Keratinocyte (primary cell): ENCODE results near the gene VASH2. TPM values are rescaled to one million over a fixed set of nuclear protein-coding genes. Genes with fewer than 3 reads are reported as not detected.
"Not testable (repeated sequence)": the region's sequence is repeated elsewhere in the genome, so short reads cannot be mapped to it uniquely, and the experiment has no call there.

ENCODE experiments used
- DNase-seq: peaks from one replicate; pipeline ENCODE4 v3.0.0-alpha.2; 2011; ENCODE audit warnings: low read depth, missing footprints, low spot score
- FAIRE-seq: peaks from 2 replicates; lab custom pipeline; 2011; peaks lifted over from hg19 to GRCh38; lab: Jason Lieb, UNC
- H2AFZ ChIP-seq: 2 replicates; pipeline ENCODE4 v1.6.0; 2012; ENCODE audit warnings: low read length, control low read depth, inconsistent platforms; ENCODE audit not compliant: control insufficient read depth
- H3K27ac ChIP-seq: 2 replicates; pipeline ENCODE4 v1.5.1; 2011; ENCODE audit warnings: low read length; ENCODE audit not compliant: control insufficient read depth, insufficient read depth
- H3K27me3 ChIP-seq: 3 replicates; pipeline ENCODE4 v1.6.0; 2011; ENCODE audit warnings: low read length; ENCODE audit not compliant: control insufficient read depth, insufficient read depth; ENCODE audit errors: extremely low read depth
- H3K36me3 ChIP-seq, 2 experiments: 2 replicates in 1 of 2; 3 replicates in 1 of 2; pipeline ENCODE4 v1.5.1; 2011; ENCODE audit warnings: low read length in 2 of 2, mild to moderate bottlenecking in 1 of 2; ENCODE audit not compliant: control insufficient read depth in 2 of 2, insufficient read depth in 2 of 2; ENCODE audit errors: extremely low read depth in 1 of 2
- H3K4me1 ChIP-seq: 3 replicates; pipeline ENCODE4 v1.5.1; 2011; ENCODE audit warnings: low read length; ENCODE audit not compliant: control insufficient read depth, insufficient read depth; ENCODE audit errors: extremely low read depth
- H3K4me2 ChIP-seq: 3 replicates; pipeline ENCODE4 v1.6.0; 2011; ENCODE audit warnings: low read depth, low read length; ENCODE audit not compliant: control insufficient read depth, insufficient read depth; ENCODE audit errors: extremely low read depth
- H3K4me3 ChIP-seq, 3 experiments: fragments of 200-600 bp in 1 of 3; sonication (generic) in 1 of 3; 2 replicates in 2 of 3; 3 replicates in 1 of 3; pipeline ENCODE4 v1.5.1; 2011 to 2016; ENCODE audit warnings: low read length in 3 of 3, mild to moderate bottlenecking in 3 of 3, control low read depth in 2 of 3, inconsistent platforms in 1 of 3, low read depth in 1 of 3, mixed read lengths in 1 of 3, mixed run types in 1 of 3, moderate library complexity in 1 of 3; ENCODE audit not compliant: control insufficient read depth in 2 of 3, insufficient read depth in 2 of 3; ENCODE audit errors: extremely low read depth in 1 of 3
- H3K79me2 ChIP-seq: 2 replicates; pipeline ENCODE4 v1.6.0; 2012; ENCODE audit warnings: low read length; ENCODE audit not compliant: control insufficient read depth, insufficient read depth
- H3K9ac ChIP-seq: 3 replicates; pipeline ENCODE4 v1.6.0; 2011; ENCODE audit warnings: low read length; ENCODE audit not compliant: control insufficient read depth, insufficient read depth; ENCODE audit errors: extremely low read depth
- H3K9me1 ChIP-seq: 3 replicates; pipeline ENCODE4 v1.6.0; 2011; ENCODE audit warnings: low read length; ENCODE audit not compliant: control insufficient read depth, insufficient read depth; ENCODE audit errors: extremely low read depth
- H3K9me3 ChIP-seq: 2 replicates; pipeline ENCODE4 v1.5.1; 2012; ENCODE audit warnings: low read depth, low read length; ENCODE audit not compliant: control insufficient read depth
- H4K20me1 ChIP-seq: 3 replicates; pipeline ENCODE4 v1.6.0; 2011; ENCODE audit warnings: low read length; ENCODE audit not compliant: control insufficient read depth, insufficient read depth; ENCODE audit errors: extremely low read depth
- EZH2 ChIP-seq: IDR thresholded peaks from one replicate; pipeline ENCODE4 v1.6.1; 2012; ENCODE audit warnings: inconsistent platforms, mild to moderate bottlenecking, low read length, moderate library complexity
- dilution Hi-C: fragments of 300-500 bp; cut with MboI; formaldehyde crosslinking; loops from one replicate; pipeline ENCODE4 v1.7.0; 2020; ENCODE audit warnings: low sequenced_read_pairs; ENCODE audit not compliant: extremely low pct_ligation_motif_present
- polyA plus RNA-seq, 5 experiments: library from polyadenylated mRNA; depleted of rRNA in 3 of 5; stranded (reverse) in 3 of 5; stranded (forward) in 1 of 5; unstranded in 1 of 5; fragments of >200 nt; gene quantifications; 1 replicate in 1 of 5; 2 replicates in 3 of 5; 3 replicates in 1 of 5; pipeline versions ENCODE4 v1.2.1 to v1.2.3, GENCODE V29; 2011 to 2012; ENCODE audit warnings: missing spikeins in 2 of 5, low read depth in 1 of 5, low replicate concordance in 1 of 5
- TF ChIP-seq, protein P1 (sequence below), 3 experiments: IDR thresholded peaks in 1 of 3; conservative IDR thresholded peaks in 1 of 3; optimal IDR thresholded peaks in 1 of 3; 2 replicates in 2 of 3; 3 replicates in 1 of 3; pipeline versions ENCODE3 to v1.5.1; 2011; ENCODE audit warnings: low read length in 3 of 3, mild to moderate bottlenecking in 3 of 3, moderate library complexity in 2 of 3, control low read depth in 1 of 3, inconsistent platforms in 1 of 3; ENCODE audit not compliant: insufficient read depth in 2 of 3; ENCODE audit errors: extremely low read depth in 1 of 3

VASH2 gene
- polyA plus RNA-seq, 1 donor (not counting 4 experiments of a cell fraction or from before 2014, with no cell fraction given) = 0.04 TPM

GRCh38 chr1:213019450-213019849 is 69.1 kb downstream of the VASH2 start:
- no peak for FAIRE-seq
- H3K4me1 ChIP-seq = no peaks in the 10 kb centered on the region

GRCh38 chr1:213020016-213020415 is 69.7 kb downstream of the VASH2 start:
- no peak overlapping the region for H2AFZ ChIP-seq
- no peak overlapping the region for H3K27ac ChIP-seq
- H3K4me1 ChIP-seq = no peaks in the 10 kb centered on the region
- H3K36me3 ChIP-seq = no peaks in the 10 kb centered on the region
- peaks cover 2% of the 10 kb centered on the region for H3K79me2 ChIP-seq
- H3K9me1 ChIP-seq = no peaks in the 10 kb centered on the region
- TF ChIP-seq EZH2 = no peak
- TF ChIP-seq, protein P1, sequence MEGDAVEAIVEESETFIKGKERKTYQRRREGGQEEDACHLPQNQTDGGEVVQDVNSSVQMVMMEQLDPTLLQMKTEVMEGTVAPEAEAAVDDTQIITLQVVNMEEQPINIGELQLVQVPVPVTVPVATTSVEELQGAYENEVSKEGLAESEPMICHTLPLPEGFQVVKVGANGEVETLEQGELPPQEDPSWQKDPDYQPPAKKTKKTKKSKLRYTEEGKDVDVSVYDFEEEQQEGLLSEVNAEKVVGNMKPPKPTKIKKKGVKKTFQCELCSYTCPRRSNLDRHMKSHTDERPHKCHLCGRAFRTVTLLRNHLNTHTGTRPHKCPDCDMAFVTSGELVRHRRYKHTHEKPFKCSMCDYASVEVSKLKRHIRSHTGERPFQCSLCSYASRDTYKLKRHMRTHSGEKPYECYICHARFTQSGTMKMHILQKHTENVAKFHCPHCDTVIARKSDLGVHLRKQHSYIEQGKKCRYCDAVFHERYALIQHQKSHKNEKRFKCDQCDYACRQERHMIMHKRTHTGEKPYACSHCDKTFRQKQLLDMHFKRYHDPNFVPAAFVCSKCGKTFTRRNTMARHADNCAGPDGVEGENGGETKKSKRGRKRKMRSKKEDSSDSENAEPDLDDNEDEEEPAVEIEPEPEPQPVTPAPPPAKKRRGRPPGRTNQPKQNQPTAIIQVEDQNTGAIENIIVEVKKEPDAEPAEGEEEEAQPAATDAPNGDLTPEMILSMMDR (optimal IDR thresholded peaks at IDR 0.05 in 1 of 3, IDR thresholded peaks at IDR 0.05 in 1 of 3, conservative IDR thresholded peaks at IDR 0.05 in 1 of 3; ENCODE audit: extremely low read depth in 1 of 3, insufficient read depth in 2 of 3, low read length in 3 of 3) = no peak
- dilution Hi-C loops = no loop called here
- H4K20me1 ChIP-seq = no peaks in the 10 kb centered on the region
- no peak overlapping the region for H3K4me2 ChIP-seq
- FAIRE-seq (no peak), DNase-seq (no peak)
- no peaks in the 10 kb centered on the region for H3K9me3 ChIP-seq
- H3K9ac ChIP-seq = no peak overlapping the region
- no peaks in the 10 kb centered on the region for H3K27me3 ChIP-seq
- H3K4me3 ChIP-seq = no peak overlapping the region

More at GRCh38 chr1:213019450-213019849, 69.1 kb downstream of the VASH2 start:
- Histone ChIP-seq H3K27ac (no peak overlapping the region), H3K9me3 (no peaks in the 10 kb centered on the region), H3K79me2 (peaks cover 8% of the 10 kb centered on the region), H3K4me2 (no peak overlapping the region), H3K4me3 (no peak overlapping the region), H4K20me1 (no peaks in the 10 kb centered on the region), H3K9me1 (no peaks in the 10 kb centered on the region), H3K9ac (no peak overlapping the region), H3K27me3 (no peaks in the 10 kb centered on the region), H3K36me3 (no peaks in the 10 kb centered on the region), H2AFZ (no peak overlapping the region)
- TF ChIP-seq, protein P1 (optimal IDR thresholded peaks at IDR 0.05 in 1 of 3, IDR thresholded peaks at IDR 0.05 in 1 of 3, conservative IDR thresholded peaks at IDR 0.05 in 1 of 3; ENCODE audit: extremely low read depth in 1 of 3, insufficient read depth in 2 of 3, low read length in 3 of 3) = no peak
- no peak for TF ChIP-seq EZH2
- DNase-seq = no peak
- dilution Hi-C loops = no loop called here

DNA sequence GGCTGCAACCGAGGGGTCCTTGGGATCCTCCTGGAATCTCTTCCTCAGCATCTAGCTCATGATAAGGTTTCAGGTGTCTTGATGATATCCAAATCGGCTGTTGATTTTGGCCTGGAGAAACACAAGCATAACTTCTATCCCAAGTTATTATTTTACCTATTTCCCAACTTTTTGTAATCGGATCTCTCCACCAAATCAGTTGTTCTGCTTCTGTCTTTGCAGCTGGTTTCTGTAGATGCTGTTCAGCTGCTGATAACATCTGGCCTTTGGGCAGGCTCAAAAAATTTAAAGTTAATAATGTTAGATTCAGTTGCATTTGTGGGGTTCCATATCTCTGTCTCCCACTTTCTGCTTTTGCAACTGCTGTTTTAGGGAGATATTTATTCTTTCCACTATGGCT is 76.7 kb downstream of the VASH2 start:
- H3K4me2 ChIP-seq, H3K79me2 ChIP-seq, FAIRE-seq, H3K27ac ChIP-seq, H3K27me3 ChIP-seq, H3K9ac ChIP-seq, H3K9me3 ChIP-seq, H3K9me1 ChIP-seq, H3K4me3 ChIP-seq, H4K20me1 ChIP-seq, DNase-seq, H2AFZ ChIP-seq, H3K4me1 ChIP-seq, H3K36me3 ChIP-seq, dilution Hi-C loops: not testable (repeated sequence)
